HG02973 (cell line): ENCODE results near the gene SKOR2.

ENCODE experiments used
- ATAC-seq: cut with Tn5 transposase; IDR thresholded peaks from one replicate; pipeline ENCODE4 v1.9.1; 2021; ENCODE audit warnings: moderate library complexity; ENCODE audit not compliant: unreplicated experiment

SKOR2 gene, protein sequence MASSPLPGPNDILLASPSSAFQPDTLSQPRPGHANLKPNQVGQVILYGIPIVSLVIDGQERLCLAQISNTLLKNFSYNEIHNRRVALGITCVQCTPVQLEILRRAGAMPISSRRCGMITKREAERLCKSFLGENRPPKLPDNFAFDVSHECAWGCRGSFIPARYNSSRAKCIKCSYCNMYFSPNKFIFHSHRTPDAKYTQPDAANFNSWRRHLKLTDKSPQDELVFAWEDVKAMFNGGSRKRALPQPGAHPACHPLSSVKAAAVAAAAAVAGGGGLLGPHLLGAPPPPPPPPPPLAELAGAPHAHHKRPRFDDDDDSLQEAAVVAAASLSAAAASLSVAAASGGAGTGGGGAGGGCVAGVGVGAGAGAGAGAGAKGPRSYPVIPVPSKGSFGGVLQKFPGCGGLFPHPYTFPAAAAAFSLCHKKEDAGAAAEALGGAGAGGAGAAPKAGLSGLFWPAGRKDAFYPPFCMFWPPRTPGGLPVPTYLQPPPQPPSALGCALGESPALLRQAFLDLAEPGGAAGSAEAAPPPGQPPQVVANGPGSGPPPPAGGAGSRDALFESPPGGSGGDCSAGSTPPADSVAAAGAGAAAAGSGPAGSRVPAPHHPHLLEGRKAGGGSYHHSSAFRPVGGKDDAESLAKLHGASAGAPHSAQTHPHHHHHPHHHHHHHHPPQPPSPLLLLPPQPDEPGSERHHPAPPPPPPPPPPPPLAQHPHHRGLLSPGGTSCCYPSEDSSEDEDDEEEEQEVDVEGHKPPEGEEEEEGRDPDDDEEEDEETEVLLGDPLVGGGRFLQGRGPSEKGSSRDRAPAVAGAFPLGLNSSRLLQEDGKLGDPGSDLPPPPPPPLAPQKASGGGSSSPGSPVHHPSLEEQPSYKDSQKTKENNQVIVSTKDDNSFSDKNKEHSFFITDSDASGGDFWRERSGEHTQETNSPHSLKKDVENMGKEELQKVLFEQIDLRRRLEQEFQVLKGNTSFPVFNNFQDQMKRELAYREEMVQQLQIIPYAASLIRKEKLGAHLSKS

DNA sequence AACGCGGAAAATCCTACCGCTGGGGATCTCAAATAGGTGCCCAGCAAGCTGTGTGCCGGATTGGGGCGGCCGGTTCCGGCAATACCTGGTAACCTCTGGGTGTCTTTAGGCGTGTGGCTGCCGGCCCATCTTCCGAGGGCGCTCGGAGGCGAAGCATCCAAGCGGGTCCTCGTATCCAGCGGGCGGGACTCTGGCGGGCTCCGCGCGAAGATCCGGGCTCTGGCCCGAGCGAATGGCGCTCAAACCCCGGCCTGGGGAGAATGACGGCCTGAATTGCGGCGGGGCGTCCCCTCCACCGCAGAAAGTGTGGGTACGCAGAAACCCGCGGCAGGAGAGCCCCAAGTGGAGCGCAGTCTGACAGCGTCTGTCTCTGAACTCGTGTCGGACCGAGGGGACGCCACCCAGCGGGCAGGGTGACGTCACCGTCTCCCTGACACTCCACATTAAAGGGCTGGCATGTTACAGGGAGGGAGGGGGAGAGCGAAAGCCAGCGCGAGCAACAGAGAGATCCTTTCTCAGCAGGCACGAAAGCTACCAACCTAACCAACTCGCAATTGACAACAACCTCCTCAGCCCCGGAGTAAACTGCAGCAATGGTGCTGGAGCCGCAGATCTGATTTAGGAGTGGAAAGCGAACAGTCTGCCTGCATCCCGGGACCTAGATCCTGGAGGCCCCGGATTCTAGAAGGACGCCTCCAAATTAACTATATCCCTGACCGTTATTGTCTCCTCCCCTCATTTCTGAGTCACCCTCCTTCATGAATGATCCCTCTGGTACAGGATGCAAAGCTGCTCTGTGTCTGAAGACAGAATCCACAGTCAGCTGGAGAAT, at the start of gene SKOR2:
Gene SKOR2, minus strand, starts transcription at position 372 of the 832 bp plus-strand sequence. CDS start 2,477 bp downstream, outside the sequence.
- no peak for ATAC-seq

DNA sequence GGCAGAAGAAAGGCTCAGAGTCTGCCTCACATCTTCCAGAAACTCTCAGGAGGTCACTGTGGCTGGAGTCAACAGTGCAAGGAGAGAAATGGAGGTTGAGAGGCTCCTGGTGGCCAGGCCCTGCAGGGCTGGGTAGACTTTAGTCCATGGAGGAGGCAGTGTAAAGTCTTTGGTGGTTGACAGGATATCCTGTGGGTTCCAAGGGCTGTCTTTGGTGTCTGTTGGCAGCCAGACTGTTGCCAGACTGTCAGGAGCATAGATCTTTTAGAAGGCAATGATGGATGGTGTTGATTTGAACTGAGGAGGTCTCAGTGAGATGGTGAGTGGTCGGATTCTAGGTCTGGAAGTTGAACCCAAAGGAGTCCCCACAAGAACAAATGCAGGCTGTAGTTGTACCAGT, 45.0 kb upstream of the SKOR2 start:
- ATAC-seq: no peak

DNA sequence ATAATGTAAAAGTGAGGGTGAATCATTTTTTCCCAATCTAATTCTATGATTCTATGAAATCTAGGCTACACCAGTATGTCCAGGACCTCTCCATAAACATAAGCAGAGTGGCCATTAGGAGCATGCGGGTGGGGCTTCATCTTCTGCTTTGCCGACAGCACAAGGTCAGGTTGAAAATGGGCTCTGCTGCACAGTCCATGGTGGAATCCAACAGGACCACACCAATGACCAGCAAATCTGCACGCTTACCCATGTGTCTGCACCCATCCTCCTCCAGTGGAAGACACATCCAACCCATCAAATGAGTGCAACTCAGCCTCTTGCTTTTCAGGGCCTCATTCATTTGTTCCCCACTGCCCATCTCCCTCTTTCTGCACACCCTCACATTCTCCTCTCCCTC, 43.3 kb upstream of the SKOR2 start:
- ATAC-seq: no peak

DNA sequence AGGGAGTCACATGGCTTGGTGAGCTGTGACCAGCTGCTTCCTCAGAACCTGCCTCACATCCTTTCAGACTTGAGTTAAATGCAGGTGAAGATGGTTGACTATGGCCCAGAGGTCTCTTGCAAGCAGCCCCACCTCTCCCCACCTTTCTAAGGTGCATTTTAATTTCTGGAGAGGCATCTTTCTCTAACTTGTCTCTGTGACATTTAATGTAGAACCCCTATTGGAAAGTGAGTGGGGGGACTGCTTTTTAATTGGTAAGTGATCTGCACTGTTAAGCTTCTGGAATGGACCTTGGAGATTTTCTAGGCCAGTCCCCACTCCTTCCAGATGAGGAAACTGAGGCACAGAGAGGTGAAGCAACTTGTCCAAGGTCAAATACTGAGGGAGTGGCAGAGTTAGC, 37.3 kb upstream of the SKOR2 start:
- no peak for ATAC-seq

DNA sequence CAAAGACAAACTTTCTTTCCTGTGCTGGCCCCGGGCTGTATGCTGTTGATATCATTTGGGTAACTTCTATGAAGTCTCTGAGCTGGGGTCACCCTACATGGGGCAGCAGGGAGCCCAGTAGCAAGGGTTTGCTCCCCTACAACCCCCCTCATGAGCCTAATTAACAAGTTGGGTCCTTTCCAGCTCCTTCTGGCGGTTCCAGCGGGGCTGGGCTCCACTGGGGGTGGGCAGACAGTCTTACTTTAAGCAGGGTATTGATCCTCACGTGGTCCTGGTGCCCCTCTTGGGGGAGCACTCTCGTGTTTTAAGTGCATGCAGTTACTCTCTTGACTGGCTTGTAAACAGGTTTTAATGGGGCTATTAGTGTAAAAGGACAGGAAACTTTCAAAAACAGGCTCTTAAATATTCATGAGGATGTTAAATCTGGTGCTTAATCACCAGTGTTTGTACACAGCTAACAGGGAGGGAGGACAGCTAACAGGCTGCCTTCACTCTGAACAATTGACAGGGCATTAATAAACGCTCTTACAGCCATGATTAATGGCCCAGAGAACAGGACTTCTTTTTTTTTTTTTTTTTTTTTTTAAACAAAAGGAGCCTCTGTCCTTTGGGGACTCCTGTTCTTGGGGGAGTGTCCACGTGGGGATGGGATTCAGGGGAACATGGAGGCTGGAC, 36.6 kb upstream of the SKOR2 start:
- ATAC-seq: no peak

DNA sequence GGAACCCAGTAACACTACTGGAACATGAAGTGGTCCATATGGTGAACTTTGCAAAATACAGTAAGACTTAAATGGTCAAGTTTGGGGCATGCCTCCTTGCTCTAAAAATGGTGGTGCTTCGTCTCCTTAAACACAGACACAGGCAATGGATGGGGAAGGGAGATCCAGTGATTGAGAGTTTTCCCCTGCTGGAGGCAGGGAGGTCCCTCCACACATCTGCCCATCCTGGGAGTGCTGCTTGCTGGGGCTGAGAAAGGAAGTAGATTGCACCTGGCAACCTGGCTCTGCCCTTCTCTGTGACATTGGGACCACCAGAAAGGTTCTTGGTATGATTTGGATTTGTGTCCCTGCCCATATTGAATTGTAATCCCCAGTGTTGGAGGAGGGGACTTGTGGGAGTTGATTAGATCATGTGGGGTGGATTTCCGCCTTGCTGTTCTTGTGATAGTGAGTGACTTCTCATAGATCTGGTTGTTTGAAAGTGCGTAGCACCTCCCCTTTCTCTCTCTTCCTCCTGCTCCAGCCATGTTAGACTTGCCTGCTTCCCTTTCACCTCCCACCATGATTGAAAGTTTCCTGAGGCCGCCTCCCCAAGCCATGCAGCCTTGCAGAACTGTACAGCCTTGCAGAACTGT, 35.4 kb upstream of the SKOR2 start:
- ATAC-seq: no peak

DNA sequence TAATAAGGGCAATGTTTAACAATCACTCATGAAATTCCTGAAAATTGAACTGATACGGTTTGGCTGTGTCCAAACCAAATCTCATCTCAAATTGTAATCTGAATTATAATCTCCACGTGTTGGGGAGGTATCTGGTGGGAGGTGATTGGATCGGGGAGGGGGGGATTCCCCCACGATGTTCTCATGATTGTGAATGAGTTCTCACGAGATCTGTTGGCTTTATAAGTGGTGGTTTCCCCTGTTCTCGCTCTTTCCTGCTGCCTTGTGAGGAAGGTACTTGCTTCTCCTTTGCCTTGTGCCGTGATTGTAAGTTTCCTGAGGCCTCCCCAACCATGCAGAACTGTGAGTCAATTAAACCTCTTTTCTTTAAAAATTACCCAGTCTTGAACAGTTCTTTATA, 34.0 kb upstream of the SKOR2 start:
- ATAC-seq: no peak

DNA sequence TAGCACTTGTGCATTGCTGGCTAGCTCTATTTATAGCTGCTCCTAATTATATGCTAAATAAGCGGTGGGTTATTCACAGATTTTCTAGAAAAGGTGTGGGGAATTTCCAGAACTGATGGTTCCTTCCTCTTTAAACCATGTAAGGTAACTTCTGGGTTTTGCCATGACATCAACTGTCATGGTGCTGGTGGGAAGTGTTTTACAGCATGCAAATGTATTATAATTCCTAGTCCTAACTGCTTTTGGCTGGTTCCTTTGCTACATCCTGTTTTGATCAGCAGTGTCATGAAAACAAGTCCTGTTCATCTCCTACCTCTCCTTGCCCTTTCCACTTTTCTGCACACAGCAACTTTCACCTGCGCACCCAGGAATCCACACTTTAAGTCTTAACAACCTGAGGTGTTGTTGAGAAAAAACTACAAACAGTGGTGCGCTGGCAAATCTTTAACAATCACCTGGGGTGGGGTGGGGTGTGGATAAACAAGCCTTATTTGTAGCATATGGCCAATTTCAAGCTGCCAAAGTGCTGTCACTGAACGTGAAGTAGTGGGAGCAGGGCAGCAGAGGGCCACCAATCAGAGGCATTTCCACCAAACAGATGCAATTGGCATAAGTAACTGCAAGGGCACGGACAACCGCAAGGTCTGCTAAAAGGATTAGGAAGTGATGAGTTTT, 33.4 kb upstream of the SKOR2 start:
- ATAC-seq: no peak

DNA sequence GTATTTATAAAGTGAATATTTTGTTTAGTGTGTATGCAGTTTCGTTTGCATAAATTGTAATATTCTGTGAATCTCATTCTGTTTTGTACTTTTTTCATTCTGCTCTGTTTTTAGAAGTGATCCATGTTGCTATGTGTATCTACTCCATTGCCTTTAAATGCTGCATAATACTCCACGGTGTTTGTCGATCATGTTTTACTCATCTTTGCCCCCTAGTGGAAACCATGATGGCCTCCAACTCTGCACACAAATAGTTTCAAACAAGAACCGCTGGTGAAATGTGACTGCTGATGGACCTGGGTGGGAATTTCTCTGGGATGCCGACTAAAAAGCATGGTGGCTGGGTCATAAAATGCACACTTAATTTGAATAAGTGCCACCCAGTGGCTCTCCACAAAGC, 32.0 kb upstream of the SKOR2 start:
- no peak for ATAC-seq

DNA sequence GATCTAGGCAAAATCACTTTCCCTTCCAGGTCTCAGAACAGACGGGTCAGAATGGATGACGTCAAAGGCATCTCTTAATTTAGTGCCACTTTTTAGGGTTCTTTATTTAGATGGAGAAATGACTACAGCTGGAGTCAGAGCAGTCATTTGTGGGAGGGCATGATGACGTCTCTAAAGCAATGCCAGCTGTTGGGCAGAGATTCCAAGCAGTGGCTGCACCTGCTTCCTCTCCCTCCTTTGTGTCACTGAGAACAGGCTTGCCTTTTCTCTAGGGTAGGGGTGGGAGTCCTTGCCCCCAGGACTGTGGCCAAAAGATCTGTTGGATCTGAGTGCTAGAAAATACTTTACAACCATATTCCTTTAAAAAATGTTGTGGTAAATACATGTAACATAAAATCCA, 28.7 kb upstream of the SKOR2 start:
- ATAC-seq: no peak

DNA sequence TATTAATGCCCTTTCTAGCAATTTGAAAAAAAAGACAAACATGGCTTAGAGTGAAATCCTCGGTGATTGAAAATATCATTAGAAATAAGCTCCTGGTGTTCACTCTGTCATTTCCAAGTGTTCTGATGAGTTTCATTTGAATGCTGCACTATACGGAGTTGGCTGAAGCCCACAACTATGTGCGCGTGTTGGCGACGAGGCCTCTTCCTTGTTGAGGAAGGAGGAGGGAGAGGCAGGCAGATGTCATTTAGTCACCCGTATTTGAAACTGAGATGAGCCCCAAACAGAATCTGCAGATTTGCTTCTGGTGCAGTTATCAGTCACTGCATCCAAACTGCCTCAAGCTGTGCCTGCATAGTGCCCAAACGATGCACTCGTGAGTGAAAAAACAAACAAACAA, 23.5 kb upstream of the SKOR2 start:
- no peak for ATAC-seq

DNA sequence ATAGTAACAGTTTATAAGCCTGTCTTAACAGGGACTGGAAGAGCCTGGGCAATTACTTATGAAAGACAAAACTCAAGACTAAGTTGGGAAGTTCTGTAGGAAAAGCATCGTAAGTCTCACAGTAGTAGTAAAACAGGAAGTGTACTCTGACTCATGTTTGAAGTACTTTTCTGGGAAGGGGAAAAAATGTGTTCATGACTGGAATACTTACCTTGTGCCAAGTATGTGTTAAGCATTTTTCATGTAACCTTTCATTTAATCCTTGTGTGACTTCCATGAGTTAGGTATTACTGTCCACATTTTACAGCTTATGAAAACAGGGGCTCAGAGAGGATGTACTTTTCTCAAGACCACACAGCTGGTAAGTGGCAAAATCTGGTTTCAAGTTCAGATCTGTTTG, 13.7 kb upstream of the SKOR2 start:
- ATAC-seq: no peak

DNA sequence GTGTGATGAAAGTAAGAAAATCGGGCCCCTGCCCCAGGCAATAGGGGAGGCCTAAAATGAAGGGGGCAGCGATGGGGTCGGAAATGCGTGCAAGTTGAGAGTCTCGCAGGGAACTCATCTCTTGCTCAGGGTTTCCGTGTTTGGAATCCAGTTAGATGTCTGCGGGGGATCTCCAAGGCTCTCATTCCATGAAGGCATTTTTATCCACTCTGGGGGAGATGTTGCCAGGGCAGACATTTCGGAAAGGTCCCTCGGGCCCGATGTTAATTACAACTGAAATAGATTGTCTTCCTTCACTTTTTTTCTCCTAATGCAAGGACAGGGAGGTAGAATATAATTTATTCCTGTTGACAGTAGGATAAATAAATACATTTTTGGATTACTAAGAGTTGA, 12.8 kb upstream of the SKOR2 start:
- ATAC-seq: no peak

DNA sequence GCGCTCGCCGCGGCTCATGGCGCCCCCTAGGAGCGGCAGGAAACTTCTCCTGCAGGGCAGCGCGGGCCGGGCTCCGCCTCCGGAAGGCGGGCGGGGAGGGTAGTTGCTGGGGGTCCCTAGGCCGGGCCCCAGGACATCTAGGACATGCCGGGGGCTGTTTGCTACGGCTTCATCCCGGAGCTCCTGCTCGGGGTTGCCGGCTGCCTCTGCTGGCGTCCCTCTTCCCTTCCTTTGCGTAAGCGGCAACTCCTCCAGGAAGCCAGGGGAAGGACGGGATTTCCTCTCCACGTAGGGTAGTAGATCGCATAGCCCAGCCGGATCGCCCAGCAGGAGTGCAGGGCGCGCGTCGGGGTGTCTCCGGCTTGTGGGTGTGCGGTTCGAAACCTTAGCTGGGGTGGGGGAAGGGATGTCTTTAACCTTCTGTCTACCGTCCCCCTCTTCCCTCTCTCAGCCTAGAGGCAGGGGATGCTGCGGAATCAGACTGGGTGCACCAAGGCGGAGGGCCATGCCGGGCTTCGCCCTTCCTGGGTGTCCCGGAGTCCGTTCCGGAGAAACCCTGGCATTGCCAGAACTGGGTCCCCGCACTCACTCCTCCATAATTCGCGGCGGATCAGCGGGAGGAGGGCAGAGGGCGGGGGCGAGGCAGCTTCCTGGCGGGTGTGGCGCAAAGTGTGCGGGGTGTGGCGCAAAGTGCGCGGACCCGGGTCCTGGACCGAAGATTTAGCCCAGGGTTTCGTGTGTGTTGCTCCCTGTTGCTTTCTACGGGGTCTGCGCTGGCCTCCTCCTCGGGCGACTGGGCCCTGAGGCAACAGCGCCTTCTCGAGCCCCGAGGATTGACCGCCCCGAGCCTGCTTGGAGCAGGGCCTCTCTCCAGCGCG, 12.2 kb upstream of the SKOR2 start:
- no peak for ATAC-seq

DNA sequence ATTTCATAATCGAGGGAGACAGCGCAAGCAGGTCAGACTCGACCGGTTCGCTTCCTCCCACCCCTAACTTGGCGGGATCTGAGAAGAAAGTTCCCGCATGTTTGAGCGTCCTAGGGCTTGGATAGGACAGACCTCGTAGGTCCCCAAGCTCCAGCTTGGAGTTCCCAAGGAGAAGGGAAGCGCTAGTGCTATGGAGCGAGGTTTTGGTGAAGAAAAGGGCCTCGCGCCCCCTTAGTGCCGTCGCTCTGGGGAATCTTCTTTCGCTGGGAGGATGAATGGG, 11.6 kb upstream of the SKOR2 start:
- ATAC-seq: no peak

DNA sequence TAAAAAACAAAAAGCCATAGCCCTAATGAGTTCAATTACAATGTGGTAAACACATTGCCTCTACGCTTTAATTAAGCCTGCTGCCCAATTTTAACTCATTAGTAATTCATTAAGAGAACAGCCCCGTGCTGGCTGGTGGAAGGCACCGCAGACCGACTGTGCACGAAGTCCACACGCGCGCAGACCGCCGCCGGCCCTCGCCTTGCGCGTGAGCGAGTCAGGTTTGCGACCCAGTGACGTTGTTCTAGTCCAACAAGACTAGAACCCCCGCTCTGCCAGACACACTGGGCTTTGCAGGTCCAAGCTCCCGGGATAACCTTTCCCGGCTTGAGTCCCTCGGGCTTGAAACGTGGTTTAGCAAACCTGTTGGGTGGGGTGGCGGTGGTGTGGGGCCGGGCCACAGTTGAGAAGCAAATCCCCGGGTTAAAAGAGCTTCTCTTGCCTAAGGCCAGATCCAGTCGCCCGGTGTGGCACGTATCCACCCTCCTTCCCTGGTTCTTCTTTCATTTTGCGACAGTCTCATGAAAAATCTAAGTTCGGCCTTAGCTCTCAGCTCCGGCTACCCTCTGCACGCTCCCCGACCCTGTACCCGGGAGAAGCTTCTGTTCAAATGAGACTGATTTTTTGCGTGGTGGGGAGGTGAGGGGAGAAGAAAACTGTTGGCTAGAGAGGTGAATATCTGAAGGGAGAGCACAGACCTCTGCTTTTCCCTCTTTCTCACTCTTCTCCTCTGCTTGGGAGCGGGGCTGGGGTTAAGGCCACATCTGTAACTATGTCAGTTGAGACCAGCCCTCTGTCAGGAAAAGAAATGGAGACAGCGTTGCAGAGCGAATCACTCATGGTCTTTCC, 11.1 kb upstream of the SKOR2 start:
- no peak for ATAC-seq

DNA sequence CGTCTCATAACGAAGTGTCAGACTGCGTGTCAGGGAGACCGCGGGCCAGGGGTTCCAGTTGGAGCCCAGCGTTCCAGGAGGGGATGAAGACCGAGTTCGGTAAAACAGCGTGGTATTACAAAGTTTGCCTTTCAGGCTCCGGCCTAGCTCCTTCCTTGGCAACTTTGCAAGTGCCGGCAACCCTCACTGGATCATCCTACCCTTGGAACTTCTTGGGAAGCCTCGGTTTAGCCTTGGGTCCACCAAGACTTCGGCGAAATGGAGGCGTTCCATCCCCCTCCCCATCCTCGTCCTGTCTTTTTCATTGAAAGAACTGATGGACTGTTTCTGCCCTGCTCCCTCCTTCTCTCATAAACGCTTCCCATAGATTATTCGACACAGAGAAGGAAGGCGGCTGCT, 10.4 kb upstream of the SKOR2 start:
- ATAC-seq: no peak
